GM18520 (cell line): ENCODE results near the gene KDM4F.

ENCODE experiments used
- ATAC-seq: cut with Tn5 transposase; IDR thresholded peaks from one replicate; pipeline ENCODE4 v1.9.1; 2021; ENCODE audit not compliant: unreplicated experiment

The KDM4F gene

GRCh38 chr11:95089620-95090542, 40.7 kb downstream of the KDM4F start, which contains the start of gene ENDOD1:
TSS of gene ENDOD1 (plus strand) at chr11:95089846. CDS start at chr11:95089928, 82 bp downstream.
- peak; percentile 84 for ATAC-seq

GRCh38 chr11:95091663-95092180, 42.5 kb downstream of the KDM4F start:
- ATAC-seq: no peak

- no peak for ATAC-seq
Observed at GRCh38 chr11:95092549-95093324, 43.5 kb downstream of the KDM4F start.

GRCh38 chr11:95093548-95093947, 44.3 kb downstream of the KDM4F start:
- no peak for ATAC-seq

- peak; percentile 91 for ATAC-seq
Observed at GRCh38 chr11:95095858-95096587, 46.8 kb downstream of the KDM4F start.

GRCh38 chr11:95097209-95097608, 48.0 kb downstream of the KDM4F start:
- ATAC-seq: no peak

GRCh38 chr11:95098826-95099225, 49.6 kb downstream of the KDM4F start:
- no peak for ATAC-seq

- ATAC-seq: no peak
Observed at GRCh38 chr11:95100191-95100648, 51.0 kb downstream of the KDM4F start.
